HEK293T (cell line): Measurements from ENCODE around the gene WEE2.

Experiments used
- ARNT ChIP-seq: fragments of 450-650 bp; IDR thresholded peaks from 2 replicates; pipeline ENCODE4 v1.6.1; 2017; ENCODE audit warnings: mild to moderate bottlenecking
- BHLHE40 ChIP-seq: fragments of 450-650 bp; IDR thresholded peaks from 2 replicates; pipeline ENCODE4 v1.6.1; 2016; ENCODE audit warnings: mild to moderate bottlenecking, moderate library complexity, borderline replicate concordance
- L3MBTL2 ChIP-seq: fragments of 450-650 bp; conservative IDR thresholded peaks from 2 replicates; pipeline ENCODE4 v1.6.1; 2016; ENCODE audit warnings: mild to moderate bottlenecking
- SUZ12 ChIP-seq: fragments of 450-650 bp; IDR thresholded peaks from 2 replicates; pipeline ENCODE4 v1.6.1; 2016; ENCODE audit warnings: mild to moderate bottlenecking

DNA sequence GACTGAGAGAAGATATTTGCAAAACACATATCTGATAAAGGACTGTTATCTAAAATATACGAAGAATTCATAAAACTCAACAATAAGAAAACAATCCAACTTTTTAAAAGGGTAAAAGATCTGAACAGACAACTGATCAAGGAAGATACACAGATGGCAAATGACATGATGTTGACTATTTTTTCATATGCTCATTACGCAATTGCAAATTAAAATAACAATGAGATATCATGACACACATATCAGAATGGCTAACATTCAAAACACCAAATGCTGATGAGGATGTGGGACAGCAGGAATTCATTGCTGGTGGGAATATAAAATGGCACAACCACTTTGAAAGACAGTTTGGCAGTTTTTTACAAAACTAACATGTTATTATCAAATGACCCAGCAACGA is 15.1 kb upstream of the WEE2 start:
- TF ChIP-seq ARNT (no peak), L3MBTL2 (no peak), BHLHE40 (no peak), SUZ12 (no peak)
